ENCODE data around the gene CAMTA1.

- no peak for TF ChIP-seq PATZ1 (CRISPR knock-in tag; IDR thresholded peaks at IDR 0.05; ENCODE audit: borderline replicate concordance)
- TF ChIP-seq BACH2 (CRISPR knock-in tag; IDR thresholded peaks at IDR 0.05; ENCODE audit: borderline replicate concordance): no peak
- TF ChIP-seq CSRNP3 (CRISPR knock-in tag; IDR thresholded peaks at IDR 0.05): no peak
- TF ChIP-seq ZC3H10 (CRISPR knock-in tag; IDR thresholded peaks at IDR 0.05): no peak
- TF ChIP-seq RARB (CRISPR knock-in tag; IDR thresholded peaks at IDR 0.05): no peak
- no peak for TF ChIP-seq ZFP30 (CRISPR knock-in tag; IDR thresholded peaks at IDR 0.05)
- no peak for TF ChIP-seq PPARA (CRISPR knock-in tag; IDR thresholded peaks at IDR 0.05; ENCODE audit: borderline replicate concordance)
- no peak for TF ChIP-seq POU6F1 (CRISPR knock-in tag; IDR thresholded peaks at IDR 0.05; ENCODE audit: borderline replicate concordance, low read depth)
- TF ChIP-seq ZFP3 (CRISPR knock-in tag; IDR thresholded peaks at IDR 0.05): no peak
- no peak for TF ChIP-seq ESRRG (CRISPR knock-in tag; IDR thresholded peaks at IDR 0.05)
- no peak for TF ChIP-seq TCF4 (CRISPR knock-in tag; IDR thresholded peaks at IDR 0.05; ENCODE audit: borderline replicate concordance)
Observed at GRCh38 chr1:7422561-7422960, 637.3 kb downstream of the CAMTA1 start.
